HUES6 (cell line): ENCODE data around the gene SLC25A29.

ENCODE experiments used
- H3K27ac ChIP-seq: 2 replicates; pipeline ENCODE4 v1.7.0; 2013; ENCODE audit warnings: low read depth, mild to moderate bottlenecking, low read length, inconsistent platforms
- H3K27me3 ChIP-seq: 2 replicates; pipeline ENCODE4 v1.6.1; 2013; ENCODE audit warnings: low read length; ENCODE audit not compliant: control insufficient read depth, insufficient read depth
- H3K36me3 ChIP-seq: 2 replicates; pipeline ENCODE4 v1.6.1; 2013; ENCODE audit warnings: low read length; ENCODE audit not compliant: control insufficient read depth, insufficient read depth
- H3K4me1 ChIP-seq: 2 replicates; pipeline ENCODE4 v1.6.1; 2013; ENCODE audit warnings: low read length; ENCODE audit not compliant: control insufficient read depth, insufficient read depth
- H3K4me3 ChIP-seq: 2 replicates; pipeline ENCODE4 v1.5.1; 2013; ENCODE audit warnings: low read depth, low read length
- H3K9ac ChIP-seq: one replicate; pipeline ENCODE4 v1.6.1; 2013; ENCODE audit warnings: mild to moderate bottlenecking, low read length
- H3K9me3 ChIP-seq: 2 replicates; pipeline ENCODE4 v1.6.1; 2013; ENCODE audit warnings: low read depth, low read length; ENCODE audit not compliant: control insufficient read depth, insufficient read depth

The SLC25A29 gene

DNA sequence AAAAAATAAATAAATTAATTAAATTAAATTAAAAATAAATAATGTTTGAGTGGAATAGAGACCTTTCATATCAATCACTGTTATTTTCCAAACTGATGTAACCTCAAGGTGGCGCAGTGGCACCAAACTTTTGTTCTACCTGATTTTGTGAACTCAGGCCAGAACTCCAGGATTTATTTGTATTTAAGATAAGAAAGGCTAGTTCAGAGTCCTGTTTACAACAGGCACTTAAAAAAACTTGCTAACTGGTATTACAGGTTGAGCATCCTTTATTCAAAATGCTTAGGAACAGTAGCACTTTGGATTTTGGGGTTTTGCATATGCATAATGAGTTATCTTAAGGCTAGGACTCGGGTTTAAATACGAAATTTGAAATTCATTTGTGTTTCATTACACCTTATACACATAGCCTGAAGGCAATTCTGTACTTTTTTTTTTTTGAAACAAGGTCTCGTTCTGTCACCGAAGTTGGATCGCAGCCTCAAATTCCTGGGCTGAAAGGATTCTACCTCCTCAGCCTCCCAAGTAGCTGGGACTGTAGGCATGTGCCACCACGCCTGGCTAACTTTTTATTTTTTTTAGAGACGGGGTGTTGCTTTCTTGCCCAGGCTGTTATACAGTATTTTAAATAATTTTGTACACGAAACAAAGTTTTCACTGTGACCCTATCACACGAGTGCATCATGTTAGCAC lies 34.9 kb downstream of the SLC25A29 start:
- Histone ChIP-seq H3K27me3 (no peaks in the 10 kb centered on the region), H3K36me3 (peaks cover 26% of the 10 kb centered on the region), H3K4me3 (no peak overlapping the region), H3K9ac (no peak overlapping the region), H3K4me1 (peaks cover 25% of the 10 kb centered on the region), H3K9me3 (no peaks in the 10 kb centered on the region), H3K27ac (no peak overlapping the region)

DNA sequence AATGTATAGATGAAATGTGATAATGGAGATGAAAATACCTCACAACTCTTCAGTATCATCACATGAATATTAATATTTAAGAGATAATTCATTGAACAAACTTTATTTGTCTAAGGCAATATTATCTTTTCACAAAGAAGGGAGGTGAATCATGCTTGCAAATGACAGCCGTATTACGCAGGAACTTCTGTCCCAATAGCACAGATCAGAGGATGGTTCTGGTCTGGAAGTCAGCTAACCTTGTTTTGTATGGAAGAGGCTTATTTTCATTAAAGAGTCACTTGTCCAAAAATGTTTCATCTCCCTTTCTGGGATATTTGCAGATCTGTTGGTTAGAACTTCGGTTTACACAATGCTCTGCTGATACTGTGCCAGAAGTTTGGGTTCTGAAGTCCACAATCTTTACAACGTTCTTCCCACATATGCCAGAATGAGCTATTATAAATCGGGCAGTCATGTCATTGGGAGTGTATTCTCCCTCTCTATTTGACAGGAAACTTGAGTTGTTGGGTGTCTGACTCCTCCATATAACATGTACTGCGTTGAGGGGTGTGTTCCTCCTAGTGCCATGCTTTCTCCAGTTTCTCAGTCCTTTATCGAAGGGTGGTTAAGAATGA lies 37.5 kb downstream of the SLC25A29 start:
- 0 out of 2 replicates have a peak, but pooled peaks cover under 1% of the 10 kb centered on the region for H3K4me1 ChIP-seq
- no peak overlapping the region for H3K9ac ChIP-seq
- no peak overlapping the region for H3K4me3 ChIP-seq
- no peaks in the 10 kb centered on the region for H3K27me3 ChIP-seq
- H3K27ac ChIP-seq: no peak overlapping the region
- H3K9me3 ChIP-seq: no peaks in the 10 kb centered on the region
- H3K36me3 ChIP-seq: peaks cover 24% of the 10 kb centered on the region

DNA sequence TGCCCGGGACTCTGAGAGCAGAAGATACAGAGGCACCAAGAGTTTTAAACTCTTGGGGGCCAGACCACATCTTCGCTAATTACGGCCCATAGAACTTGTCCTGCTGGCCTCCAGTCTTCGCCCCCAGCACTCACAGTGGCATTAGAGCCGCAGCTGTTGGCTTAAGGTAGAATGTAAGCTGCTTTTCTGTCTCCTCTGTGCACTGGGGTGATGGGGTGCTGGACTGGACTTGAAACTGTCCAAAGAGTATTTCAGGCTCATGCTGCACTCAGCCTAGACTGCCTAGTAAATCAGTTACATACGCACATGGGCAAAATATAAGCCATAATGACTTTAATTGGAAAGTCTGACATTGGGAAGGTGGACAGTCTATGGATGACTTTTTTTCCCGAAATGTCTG lies 38.3 kb downstream of the SLC25A29 start:
- Histone ChIP-seq H3K36me3 (peaks cover 31% of the 10 kb centered on the region), H3K9ac (no peak overlapping the region), H3K4me1 (no peaks in the 10 kb centered on the region), H3K27ac (no peak overlapping the region), H3K4me3 (no peak overlapping the region), H3K9me3 (no peaks in the 10 kb centered on the region), H3K27me3 (no peaks in the 10 kb centered on the region)

DNA sequence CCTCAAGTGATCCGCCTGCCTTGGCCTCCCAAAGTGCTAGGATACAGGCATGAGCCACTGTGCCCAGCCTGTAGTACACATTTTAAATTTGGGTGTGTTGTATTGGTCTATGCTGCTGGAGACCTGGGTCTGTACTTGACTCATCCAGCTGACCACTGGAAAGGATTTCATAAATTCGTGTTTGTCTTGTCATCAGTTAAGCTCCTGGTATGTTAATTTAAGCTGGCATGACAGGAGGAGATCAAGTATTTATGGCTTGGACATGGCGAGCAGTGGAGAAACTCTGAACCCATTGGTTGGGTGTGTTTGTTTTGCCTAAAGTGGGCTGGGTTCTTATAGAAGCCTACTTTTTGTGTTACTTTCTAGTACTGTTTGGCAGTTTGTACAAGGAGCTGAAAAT lies 43.1 kb downstream of the SLC25A29 start:
- Histone ChIP-seq H3K27ac (no peak overlapping the region), H3K27me3 (no peaks in the 10 kb centered on the region), H3K9me3 (no peaks in the 10 kb centered on the region), H3K9ac (no peak overlapping the region), H3K36me3 (peaks cover 33% of the 10 kb centered on the region), H3K4me1 (no peaks in the 10 kb centered on the region), H3K4me3 (no peak overlapping the region)

DNA sequence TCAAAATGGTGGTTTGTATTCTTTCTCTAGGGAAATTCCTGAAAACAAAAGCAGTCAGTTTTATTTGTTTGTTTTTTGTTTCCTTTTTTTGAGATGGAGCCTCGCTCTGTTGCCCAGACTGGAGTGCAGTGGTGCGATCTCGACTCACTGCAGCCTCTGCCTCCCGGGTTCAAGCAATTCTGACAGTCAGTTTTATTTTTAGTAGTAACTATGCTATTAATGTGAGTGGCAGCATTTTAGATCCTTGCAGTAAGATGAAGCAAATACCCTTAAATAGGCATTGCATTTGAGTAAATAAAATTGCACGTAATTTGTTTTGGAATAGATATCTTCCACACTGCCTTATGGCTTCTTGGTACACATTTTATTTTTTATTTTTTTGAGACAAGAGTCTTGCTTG lies 43.7 kb downstream of the SLC25A29 start:
- H3K9ac ChIP-seq: no peak overlapping the region
- no peaks in the 10 kb centered on the region for H3K4me1 ChIP-seq
- H3K27me3 ChIP-seq: no peaks in the 10 kb centered on the region
- H3K36me3 ChIP-seq: peaks cover 33% of the 10 kb centered on the region
- no peaks in the 10 kb centered on the region for H3K9me3 ChIP-seq
- no peak overlapping the region for H3K4me3 ChIP-seq
- no peak overlapping the region for H3K27ac ChIP-seq

DNA sequence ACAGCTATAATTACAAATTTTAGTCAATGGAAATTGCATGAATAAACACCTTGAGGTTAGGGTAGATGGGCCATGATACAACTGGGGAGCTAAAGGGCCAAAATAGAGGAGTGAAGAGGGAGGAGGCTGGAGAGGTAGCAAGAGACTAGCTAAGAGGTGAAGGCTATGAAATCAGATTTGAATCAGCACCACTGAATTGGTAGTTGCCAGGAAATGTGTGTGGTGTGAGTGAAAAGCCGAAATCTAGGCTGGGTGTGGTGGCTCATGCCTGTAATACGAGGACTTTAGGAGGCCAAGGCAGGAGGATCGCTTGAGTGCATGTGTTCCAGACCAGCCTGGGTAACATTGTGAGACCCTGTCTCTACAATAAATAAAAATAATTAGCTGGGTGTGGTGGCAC lies 44.6 kb downstream of the SLC25A29 start:
- Histone ChIP-seq H3K9me3 (no peaks in the 10 kb centered on the region), H3K9ac (no peak overlapping the region), H3K4me1 (no peaks in the 10 kb centered on the region), H3K4me3 (no peak overlapping the region), H3K36me3 (peaks cover 30% of the 10 kb centered on the region), H3K27me3 (no peaks in the 10 kb centered on the region), H3K27ac (no peak overlapping the region)

DNA sequence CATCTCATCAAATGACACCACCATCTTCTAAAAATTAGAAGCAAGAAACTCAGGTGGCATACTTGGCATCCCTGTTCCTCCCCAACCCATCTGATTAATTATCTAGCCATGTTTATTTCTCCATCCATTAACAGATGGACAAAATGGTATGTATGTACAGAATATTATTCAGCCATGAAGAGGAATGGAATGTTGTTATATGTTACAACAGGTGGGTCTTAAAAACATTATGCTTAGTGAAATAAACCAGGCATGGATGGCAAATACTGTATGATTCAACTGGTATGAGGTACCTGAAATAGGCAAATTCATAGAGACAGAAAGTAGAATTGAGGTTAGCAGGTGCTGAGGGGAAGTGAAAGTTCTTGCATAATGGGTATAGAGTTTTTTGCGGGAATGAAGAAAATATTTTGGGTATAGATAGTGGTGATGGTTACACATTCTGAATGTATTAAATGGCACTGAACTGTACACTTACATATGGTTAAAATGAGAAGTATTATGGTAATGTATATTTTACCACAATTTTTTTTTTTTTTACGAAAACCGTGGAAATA lies 49.8 kb downstream of the SLC25A29 start:
- H3K4me1 ChIP-seq: no peaks in the 10 kb centered on the region
- 0 out of 2 replicates have a peak, but pooled peaks cover 6% of the 10 kb centered on the region for H3K36me3 ChIP-seq
- no peaks in the 10 kb centered on the region for H3K27me3 ChIP-seq
- H3K9me3 ChIP-seq: no peaks in the 10 kb centered on the region
- H3K27ac ChIP-seq: no peak overlapping the region
- no peak overlapping the region for H3K9ac ChIP-seq
- H3K4me3 ChIP-seq: no peak overlapping the region

DNA sequence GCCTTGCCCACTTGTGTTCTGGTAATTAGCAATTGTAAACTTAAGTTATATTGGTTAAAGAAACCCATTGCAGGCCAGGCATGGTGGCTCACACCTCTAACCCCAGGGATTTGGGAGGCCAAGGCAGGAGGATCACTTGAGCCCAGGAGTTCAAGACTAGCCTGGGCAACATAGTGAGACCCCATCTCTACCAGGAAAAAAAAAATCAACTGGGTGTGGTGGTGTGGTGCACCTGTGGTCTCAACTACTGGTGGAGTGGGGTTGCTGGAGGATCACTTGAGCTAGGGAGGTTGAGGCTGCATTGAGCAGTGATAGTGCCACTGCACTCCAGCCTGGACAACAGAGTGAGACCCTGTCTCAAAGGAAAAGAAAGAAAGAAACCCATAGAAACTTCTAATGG lies 53.6 kb downstream of the SLC25A29 start:
- no peaks in the 10 kb centered on the region for H3K27me3 ChIP-seq
- peaks cover 11% of the 10 kb centered on the region; the same call in 1 of the 2 replicates for H3K36me3 ChIP-seq
- H3K4me1 ChIP-seq: peaks cover 9% of the 10 kb centered on the region; the same call in 1 of the 2 replicates
- no peak overlapping the region for H3K9ac ChIP-seq
- no peaks in the 10 kb centered on the region for H3K9me3 ChIP-seq
- H3K27ac ChIP-seq: no peak overlapping the region
- no peak overlapping the region for H3K4me3 ChIP-seq

DNA sequence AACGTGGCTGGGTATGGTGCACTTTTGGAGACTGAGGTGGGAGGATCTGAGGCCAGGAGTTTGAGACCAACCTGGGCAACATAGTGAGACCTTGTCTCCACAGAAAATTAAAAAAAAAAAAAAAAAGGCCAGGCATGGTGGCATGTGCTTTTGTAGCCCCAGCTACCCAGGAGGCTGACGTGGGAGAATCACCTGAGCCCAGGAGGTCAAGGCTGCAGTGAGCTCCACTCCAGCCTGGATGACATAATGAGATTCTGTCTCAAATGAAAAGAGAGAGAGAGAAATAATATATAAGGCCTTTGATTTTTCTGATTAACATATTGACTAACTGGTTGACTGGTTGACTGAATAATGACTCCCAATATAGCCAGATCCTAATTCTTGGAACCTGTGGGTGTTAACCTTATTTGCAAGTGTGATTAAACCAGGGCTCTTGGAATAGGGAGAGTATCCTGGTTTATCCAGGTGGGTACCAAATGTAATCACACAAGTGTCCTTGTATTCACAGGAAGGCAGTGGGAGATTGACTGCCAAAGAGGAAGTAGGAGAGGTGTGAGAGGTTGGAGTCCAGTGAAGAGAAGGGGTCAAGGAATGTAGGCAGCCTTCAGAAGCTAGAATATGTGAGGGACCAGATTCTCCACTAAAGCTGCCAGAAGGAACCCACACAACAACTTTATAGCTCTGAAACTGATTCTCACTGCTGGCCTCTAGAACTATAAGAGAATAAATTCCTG lies 55.3 kb downstream of the SLC25A29 start:
- H3K4me3 ChIP-seq: no peak overlapping the region
- no peak overlapping the region for H3K9ac ChIP-seq
- peaks cover 19% of the 10 kb centered on the region for H3K4me1 ChIP-seq
- H3K27ac ChIP-seq: no peak overlapping the region
- H3K27me3 ChIP-seq: no peaks in the 10 kb centered on the region
- peaks cover 12% of the 10 kb centered on the region; the same call in 1 of the 2 replicates for H3K36me3 ChIP-seq
- H3K9me3 ChIP-seq: no peaks in the 10 kb centered on the region

DNA sequence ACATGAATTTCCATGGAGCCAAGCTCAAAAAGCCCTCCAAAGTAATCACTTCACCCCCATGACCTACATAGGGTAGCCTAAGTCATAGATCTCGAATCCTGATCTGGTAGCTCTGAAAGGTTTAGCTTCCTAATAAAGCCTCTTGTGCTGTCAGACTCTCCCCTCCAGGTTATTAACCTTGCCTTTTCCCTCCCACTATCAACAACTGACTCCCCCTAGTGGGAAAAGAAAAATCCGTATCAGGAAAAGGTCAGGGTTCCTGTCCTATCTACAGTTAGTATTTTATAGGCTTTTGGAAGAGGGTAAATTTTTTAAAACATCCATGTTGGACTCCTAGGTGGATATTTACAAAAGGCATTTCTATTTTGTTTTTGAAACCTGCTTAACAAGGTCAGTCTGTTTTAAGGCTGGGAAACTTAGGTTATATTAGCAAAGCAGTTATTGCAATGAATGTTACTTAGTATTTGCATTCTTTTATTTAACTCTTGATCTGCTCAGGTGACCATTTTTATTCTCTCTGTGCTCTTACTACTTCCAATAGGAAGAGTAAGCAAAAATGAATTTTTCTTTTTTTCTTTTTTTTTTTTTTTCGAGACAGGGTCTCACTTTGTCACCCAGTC lies 59.3 kb downstream of the SLC25A29 start:
- Histone ChIP-seq H3K4me3 (no peak overlapping the region), H3K27ac (no peak overlapping the region), H3K9me3 (no peaks in the 10 kb centered on the region), H3K4me1 (peaks cover 22% of the 10 kb centered on the region), H3K9ac (no peak overlapping the region), H3K36me3 (peaks cover 14% of the 10 kb centered on the region; the same call in 1 of the 2 replicates), H3K27me3 (no peaks in the 10 kb centered on the region)
